Lower leg skin (tissue), 4 donors: Measurements from ENCODE around the gene MTMR1. TPM values are rescaled to one million over a fixed set of nuclear protein-coding genes. Genes with fewer than 3 reads are reported as not detected.

ENCODE experiments used
- DNase-seq, 2 donors: peaks; one replicate each; pipeline ENCODE4 v3.0.0-alpha.2; 2019; ENCODE audit warnings: low spot score in 2 of 2
- H3K4me3 ChIP-seq: fragments of 200-600 bp; sonication (generic); 2 replicates; pipeline ENCODE4 v1.5.1; 2017; ENCODE audit warnings: mild to moderate bottlenecking, low read depth; ENCODE audit not compliant: poor library complexity, severe bottlenecking
- POLR2A ChIP-seq, 2 donors: fragments of 450-650 bp; IDR thresholded peaks; one replicate each; pipeline ENCODE4 v1.6.1; 2016 to 2017; ENCODE audit warnings: antibody characterized with exemption in 2 of 2, mild to moderate bottlenecking in 1 of 2, moderate library complexity in 1 of 2
- WGBS, 2 donors: methylation state at CpG; one replicate each; pipeline ENCODE4 v1.1.5; 2018; 5-methylcytosine and 5-hydroxymethylcytosine counted together
- intact Hi-C: fragments of 100-400 bp; cut with DNase I; formaldehyde crosslinking; loops from one replicate; pipeline ENCODE4 v1.15.0; 2023; ENCODE audit warnings: low total_unique reads
- total RNA-seq, 4 donors: library from RNA; depleted of rRNA; stranded (reverse); fragments of >200 nt; gene quantifications; one replicate each; pipeline ENCODE4 v1.1.0, GENCODE V29; 2016
- TF ChIP-seq, protein P1 (sequence below), 3 donors: fragments of 450-650 bp; IDR thresholded peaks; one replicate each; pipeline ENCODE4 v1.5.1; 2016; ENCODE audit warnings: antibody characterized with exemption in 3 of 3, mild to moderate bottlenecking in 3 of 3, moderate library complexity in 2 of 3

Gene MTMR1
- total RNA-seq, 4 donors from 2014 or later = 27.7 to 77.0 (median 45.9) TPM

DNA sequence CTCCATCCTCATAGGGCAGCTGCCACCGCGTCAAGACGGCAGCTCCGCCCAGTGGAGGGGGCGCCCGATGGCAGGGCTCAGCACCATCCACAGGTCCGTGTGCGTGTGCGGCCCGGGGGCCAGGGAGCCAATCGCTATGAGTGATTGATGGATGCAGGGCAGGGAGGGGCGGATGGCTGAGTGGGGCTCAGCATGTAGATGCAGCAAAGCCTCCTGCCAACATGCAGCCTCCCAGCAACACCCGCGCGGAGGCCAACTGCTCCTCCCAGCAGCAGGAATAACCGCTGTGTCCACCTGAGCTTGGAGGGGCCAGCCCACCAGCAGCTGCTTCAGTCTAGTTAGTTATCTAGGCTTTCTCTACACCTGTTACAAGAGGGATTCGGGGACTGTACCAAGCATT lies 77.4 kb downstream of the MTMR1 start:
- intact Hi-C loops = loop anchor here (5.0 kb wide), 1 partner anchor 312 kb away; no protein-coding TSS in a partner anchor
- WGBS, 2 donors = 78 to 100% methylated on average over 4 to 16 of the region's 17 CpGs
- DNase-seq = peak in 1 of 2 donors; percentile 81
- TF ChIP-seq POLR2A (IDR thresholded peaks at IDR 0.05) = no peak
- TF ChIP-seq, protein P1, sequence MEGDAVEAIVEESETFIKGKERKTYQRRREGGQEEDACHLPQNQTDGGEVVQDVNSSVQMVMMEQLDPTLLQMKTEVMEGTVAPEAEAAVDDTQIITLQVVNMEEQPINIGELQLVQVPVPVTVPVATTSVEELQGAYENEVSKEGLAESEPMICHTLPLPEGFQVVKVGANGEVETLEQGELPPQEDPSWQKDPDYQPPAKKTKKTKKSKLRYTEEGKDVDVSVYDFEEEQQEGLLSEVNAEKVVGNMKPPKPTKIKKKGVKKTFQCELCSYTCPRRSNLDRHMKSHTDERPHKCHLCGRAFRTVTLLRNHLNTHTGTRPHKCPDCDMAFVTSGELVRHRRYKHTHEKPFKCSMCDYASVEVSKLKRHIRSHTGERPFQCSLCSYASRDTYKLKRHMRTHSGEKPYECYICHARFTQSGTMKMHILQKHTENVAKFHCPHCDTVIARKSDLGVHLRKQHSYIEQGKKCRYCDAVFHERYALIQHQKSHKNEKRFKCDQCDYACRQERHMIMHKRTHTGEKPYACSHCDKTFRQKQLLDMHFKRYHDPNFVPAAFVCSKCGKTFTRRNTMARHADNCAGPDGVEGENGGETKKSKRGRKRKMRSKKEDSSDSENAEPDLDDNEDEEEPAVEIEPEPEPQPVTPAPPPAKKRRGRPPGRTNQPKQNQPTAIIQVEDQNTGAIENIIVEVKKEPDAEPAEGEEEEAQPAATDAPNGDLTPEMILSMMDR (IDR thresholded peaks at IDR 0.05) = no peak
- no peak overlapping the region for H3K4me3 ChIP-seq

DNA sequence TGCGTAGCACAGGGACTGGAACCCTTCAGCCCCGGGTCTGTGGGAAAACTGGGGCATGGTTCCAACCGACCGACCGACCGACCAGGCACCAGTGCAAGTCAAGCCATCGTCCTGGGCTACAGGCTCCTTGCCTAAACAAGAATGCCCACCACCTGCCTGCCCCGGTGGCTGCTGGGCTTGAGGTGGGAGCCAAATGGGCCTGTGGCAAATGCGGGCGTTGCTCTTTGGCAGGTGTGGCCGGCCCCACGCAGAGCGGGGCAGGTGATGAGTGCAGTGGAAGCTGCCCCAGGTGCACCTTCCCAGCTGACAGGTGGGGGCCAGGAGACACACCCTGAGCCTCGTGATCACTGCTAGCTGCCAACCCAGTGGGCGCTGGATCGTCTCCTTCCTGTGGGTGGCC lies 77.9 kb downstream of the MTMR1 start:
- TF ChIP-seq, protein P1 (IDR thresholded peaks at IDR 0.05) = no peak
- no peak for TF ChIP-seq POLR2A (IDR thresholded peaks at IDR 0.05)
- no peak overlapping the region for H3K4me3 ChIP-seq
- peak in 1 of 2 donors; percentile 83 for DNase-seq
- whole genome bisulfite sequencing, 2 donors = 73 to 81% methylated on average over 8 to 10 of the region's 16 CpGs
- intact Hi-C loops = loop anchor here (5.0 kb wide), 1 partner anchor 311 kb away; no protein-coding TSS in a partner anchor

DNA sequence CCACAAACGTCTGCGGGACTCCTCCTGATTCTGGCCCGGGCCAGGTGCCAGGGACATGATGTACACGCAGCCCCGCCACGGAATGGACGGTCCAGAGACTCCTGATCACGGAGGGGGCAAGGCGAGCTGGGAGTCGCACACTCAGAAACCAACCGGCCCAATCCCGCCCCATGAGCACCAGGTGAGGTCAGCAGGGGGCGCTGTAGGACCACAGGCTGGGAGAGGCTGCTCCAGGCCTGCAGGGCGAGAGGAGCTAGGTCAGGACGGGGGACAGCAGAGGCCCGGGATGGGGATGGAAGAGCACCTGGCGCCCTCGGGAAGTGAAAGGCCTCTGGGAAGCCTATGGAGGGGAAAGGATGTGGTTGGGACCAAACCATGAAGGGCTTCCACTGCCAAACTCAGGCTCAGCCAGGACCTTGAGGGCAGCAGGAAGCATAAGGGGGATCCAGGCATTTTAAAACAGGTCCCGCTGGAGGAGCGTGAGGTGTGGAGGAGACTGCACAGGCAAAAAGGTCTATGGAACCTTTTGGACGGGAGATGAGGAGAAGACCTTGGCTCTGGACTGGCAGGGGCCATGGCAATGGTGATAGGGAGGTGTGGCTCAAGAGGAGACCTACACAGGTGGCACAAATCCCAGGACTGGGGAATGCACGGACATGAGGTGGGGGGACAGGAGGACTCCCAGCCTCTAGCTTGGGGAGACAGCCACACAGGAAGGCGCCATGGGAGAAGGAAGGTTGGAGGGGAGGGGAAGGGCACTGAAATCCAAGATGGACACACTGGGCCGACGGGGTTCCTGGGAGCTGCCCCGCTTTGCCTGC lies 79.2 kb downstream of the MTMR1 start:
- H3K4me3 ChIP-seq = no peak overlapping the region
- intact Hi-C loops = loop anchor here (5.0 kb wide), 1 partner anchor 310 kb away; no protein-coding TSS in a partner anchor
- no peak for TF ChIP-seq POLR2A (IDR thresholded peaks at IDR 0.05)
- TF ChIP-seq, protein P1 (IDR thresholded peaks at IDR 0.05) = peak in 1 of 3 donors; percentile 40
- WGBS, 2 donors = 40 to 64% methylated on average over 12 to 22 of the region's 26 CpGs
- peak; percentile 52 to 94 for DNase-seq

DNA sequence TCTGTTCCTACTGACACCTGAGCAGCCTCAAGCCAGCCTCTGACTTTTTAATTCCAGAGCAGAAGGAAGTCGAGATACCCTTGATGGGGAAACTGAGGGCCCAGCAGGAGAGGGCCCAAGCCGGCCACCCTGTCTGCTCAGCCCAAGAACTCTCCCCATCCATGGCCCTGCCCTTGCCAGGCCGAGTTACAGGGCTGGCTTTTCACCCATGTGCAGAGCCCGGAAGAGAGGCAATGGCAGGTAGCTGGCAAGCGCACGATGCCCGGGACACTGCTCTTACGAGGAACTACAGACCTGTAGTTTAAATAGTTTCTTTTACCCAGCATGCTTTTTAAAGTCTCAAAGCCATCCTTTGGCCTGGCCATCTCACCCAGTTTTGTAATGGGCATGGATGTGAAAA lies 79.9 kb downstream of the MTMR1 start:
- no peak overlapping the region for H3K4me3 ChIP-seq
- intact Hi-C loops = loop anchor here (5.0 kb wide), 1 partner anchor 309 kb away; no protein-coding TSS in a partner anchor
- peak in 1 of 2 donors; percentile 67 for DNase-seq
- no peak for TF ChIP-seq POLR2A (IDR thresholded peaks at IDR 0.05)
- TF ChIP-seq, protein P1 (IDR thresholded peaks at IDR 0.05) = no peak
- WGBS, 2 donors = 90 to 93% methylated on average over 4 to 8 of the region's 8 CpGs

DNA sequence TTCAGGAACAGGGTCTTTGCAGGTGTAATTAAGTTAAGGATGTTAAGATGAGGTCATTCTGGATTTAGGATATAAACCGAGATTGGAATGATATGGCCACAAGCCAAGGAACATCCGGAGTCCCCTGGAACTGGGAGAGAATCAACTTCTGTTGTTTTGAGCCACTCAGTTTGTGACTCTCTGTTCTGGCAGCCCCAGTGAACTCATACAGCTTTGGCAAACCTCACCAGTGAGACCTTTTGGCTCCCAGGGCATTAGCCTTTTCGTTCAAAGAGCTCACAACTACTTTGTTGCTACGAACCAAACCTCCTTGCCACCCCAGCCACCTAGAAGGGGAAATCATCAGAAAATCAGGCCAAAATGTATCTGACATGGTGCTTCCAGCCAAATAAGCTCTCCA lies 80.4 kb downstream of the MTMR1 start:
- intact Hi-C loops = loop anchor here (5.0 kb wide), 1 partner anchor 309 kb away; no protein-coding TSS in a partner anchor
- H3K4me3 ChIP-seq = no peak overlapping the region
- 72 to 75% methylated on average over 4 of the region's 4 CpGs for WGBS, 2 donors
- DNase-seq = peak in 1 of 2 donors; percentile 68
- TF ChIP-seq POLR2A (IDR thresholded peaks at IDR 0.05) = no peak
- TF ChIP-seq, protein P1 (IDR thresholded peaks at IDR 0.05) = no peak
